Choroid plexus epithelial cell (primary cell): ENCODE data around the gene TOR4A.

Experiments used
- DNase-seq: peaks from one replicate; pipeline ENCODE4 v3.0.0-alpha.2; 2010; ENCODE audit warnings: low read depth
- H3K4me3 ChIP-seq: 2 replicates; pipeline ENCODE4 v1.5.1; 2011; ENCODE audit warnings: low read depth, mild to moderate bottlenecking, control low read depth, low read length, moderate library complexity
- TF ChIP-seq, protein P1 (sequence below): conservative IDR thresholded peaks from 2 replicates; pipeline ENCODE4 v1.5.1; 2011; ENCODE audit warnings: low read depth, mild to moderate bottlenecking, control low read depth, inconsistent platforms, low read length, moderate library complexity

Gene TOR4A

DNA sequence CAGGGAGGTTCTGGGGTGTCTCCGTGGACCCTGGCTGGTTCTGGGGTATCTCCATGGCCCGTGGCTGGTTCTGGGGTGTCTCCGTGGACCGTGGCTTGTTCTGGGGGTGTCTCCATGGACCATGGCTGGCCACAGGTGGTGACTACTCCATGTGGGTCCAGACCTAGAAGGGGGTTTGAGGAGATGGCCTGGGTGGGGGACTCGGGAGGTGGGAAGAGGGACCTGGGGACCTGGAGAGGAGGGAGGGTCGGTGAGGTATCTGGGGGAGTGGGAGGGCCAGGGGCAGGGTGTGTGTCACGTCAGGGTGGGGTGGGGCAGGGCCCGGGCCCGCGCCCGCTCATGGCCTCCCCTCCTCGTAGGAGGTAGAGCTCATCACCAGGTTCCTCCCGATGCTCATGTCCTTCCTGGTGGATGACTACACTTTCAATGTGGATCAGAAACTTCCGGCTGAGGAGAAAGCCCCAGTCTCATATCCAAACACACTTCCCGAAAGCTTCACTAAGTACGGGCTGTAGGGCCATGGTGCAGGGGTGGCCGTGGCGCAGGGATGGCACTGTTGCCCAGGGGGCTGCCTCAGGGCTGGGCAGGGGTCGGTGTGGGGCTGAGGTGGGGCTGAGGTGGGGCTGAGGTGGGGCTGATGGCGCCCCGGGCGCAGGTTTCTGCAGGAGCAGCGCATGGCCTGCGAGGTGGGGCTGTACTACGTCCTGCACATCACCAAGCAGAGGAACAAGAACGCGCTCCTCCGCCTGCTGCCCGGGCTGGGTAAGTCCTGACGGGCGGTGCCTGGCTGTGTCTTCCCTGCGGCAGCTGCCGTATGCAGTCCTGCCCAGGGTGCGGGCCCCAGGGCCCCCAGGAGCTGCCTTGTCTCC is 10.7 kb upstream of the TOR4A start:
- no peak overlapping the region for H3K4me3 ChIP-seq
- TF ChIP-seq, protein P1, sequence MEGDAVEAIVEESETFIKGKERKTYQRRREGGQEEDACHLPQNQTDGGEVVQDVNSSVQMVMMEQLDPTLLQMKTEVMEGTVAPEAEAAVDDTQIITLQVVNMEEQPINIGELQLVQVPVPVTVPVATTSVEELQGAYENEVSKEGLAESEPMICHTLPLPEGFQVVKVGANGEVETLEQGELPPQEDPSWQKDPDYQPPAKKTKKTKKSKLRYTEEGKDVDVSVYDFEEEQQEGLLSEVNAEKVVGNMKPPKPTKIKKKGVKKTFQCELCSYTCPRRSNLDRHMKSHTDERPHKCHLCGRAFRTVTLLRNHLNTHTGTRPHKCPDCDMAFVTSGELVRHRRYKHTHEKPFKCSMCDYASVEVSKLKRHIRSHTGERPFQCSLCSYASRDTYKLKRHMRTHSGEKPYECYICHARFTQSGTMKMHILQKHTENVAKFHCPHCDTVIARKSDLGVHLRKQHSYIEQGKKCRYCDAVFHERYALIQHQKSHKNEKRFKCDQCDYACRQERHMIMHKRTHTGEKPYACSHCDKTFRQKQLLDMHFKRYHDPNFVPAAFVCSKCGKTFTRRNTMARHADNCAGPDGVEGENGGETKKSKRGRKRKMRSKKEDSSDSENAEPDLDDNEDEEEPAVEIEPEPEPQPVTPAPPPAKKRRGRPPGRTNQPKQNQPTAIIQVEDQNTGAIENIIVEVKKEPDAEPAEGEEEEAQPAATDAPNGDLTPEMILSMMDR, result no peak
- no peak for DNase-seq

DNA sequence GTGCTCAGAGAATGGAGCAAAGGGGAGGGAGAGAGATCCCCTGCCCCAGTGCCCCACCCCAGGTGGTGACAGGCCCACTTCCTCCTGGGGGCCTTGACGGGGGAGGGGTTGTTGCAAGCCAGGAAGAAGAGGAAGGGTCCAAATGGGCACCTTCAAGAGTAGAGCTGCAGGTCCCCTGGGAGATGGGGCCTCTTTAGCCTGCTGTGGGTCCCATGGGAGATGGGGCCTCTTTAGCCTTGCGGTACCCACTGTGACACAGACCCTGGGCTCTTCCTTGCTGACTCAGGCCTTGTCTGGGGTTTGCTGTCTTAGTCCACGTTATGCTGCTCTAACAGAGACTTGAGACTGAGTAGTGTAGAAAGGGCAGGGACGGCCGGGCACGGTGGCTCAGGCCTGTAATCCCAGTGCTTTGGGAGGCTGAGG is 9.6 kb upstream of the TOR4A start:
- TF ChIP-seq, protein P1, result no peak
- no peak overlapping the region for H3K4me3 ChIP-seq
- DNase-seq, result no peak

DNA sequence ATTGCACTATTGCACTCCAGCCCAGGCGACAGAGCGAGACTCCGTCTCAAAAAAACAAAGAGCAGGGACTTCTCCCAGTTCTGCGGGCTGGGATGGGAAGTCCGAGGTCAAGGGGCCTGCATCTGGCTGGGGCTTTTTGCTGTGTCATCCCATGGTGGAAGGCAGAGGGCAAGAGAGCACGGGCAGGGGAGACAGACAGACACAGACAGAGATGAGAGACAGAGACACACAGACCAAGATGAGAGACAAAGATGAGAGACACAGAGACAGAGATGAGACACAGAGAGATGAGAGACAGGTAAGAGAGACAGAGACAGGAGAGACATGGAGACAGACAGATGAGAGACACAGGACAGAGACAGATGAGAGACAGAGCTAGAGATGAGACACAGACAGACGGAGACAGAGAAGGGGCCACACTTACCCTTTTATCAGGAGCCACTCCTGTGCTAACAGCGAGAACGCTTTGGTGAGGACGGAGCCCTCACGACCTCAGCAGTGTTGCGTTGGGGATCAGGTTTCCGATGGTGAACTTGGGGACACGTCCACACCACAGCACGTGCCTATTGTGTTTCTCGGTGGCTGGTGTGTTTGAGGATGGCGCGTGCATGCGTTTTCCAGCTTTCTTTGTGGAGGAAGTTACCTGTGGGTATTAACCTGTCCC is 8.9 kb upstream of the TOR4A start:
- peak; percentile 46 for DNase-seq
- no peak overlapping the region for H3K4me3 ChIP-seq
- TF ChIP-seq, protein P1, result no peak

DNA sequence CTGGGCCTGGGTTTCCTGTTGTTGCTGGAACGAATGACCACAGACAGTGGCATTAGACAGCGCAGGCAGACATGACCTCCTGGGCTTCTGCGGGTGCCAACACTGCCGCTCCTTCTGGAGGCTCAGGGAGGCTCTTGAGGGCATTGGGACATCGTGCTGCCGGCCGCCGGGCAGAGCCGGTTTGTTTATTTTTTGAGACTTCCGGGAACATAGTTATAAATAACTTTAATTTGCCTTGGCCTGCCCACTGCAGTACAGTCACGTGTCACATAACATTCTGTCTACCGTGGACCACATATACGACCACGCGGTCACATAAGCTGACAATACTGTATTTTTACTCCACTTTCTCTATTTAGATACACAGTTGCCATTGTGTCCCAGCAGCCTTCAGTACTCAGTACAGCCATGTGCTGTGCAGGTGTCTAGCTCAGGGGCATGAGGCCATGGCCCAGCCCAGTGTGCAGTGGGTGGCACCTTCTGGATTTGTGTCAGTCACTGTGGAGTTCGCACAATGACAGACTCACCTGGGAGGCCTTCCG is 8.2 kb upstream of the TOR4A start:
- no peak overlapping the region for H3K4me3 ChIP-seq
- TF ChIP-seq, protein P1, result no peak
- peak; percentile 62 for DNase-seq

DNA sequence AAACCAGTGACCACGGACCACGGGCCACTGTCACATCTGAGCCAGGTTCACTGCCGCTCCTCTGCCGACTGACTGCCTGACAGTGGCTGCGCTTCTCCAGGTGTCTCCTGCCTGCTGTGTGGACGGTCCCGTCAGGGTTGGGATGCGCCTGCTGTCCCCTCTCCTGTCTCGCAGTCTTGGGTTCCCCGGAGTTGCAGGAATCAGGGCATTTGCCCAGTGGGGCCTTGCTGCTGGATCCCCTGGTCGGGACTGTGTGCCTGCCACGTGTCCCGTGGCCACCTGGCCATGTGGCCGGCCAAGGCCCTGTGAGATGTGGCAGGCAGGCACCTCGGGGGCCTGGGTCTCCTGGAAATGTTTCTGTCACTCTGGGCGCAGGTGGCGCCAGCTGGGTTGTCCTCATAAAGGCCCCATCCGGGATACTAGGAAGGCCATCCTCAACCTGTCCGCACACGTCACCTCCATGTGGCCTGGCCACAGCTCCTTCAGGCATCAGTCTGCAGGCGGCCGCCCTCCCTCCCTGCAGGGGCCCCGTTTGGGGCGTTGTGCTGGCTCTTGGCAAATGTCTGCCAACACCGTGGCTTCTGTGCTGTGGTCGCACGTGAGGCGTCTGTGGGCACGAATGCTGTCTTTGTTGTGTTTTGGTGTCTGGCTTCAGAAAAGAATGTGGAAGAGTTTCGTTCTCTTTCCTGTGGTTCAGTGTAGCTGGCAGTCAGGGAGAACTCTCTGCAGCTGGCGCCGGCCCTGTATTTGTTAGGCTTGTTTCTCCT is 6.4 kb upstream of the TOR4A start:
- no peak for DNase-seq
- TF ChIP-seq, protein P1, result no peak
- H3K4me3 ChIP-seq, result no peak overlapping the region

DNA sequence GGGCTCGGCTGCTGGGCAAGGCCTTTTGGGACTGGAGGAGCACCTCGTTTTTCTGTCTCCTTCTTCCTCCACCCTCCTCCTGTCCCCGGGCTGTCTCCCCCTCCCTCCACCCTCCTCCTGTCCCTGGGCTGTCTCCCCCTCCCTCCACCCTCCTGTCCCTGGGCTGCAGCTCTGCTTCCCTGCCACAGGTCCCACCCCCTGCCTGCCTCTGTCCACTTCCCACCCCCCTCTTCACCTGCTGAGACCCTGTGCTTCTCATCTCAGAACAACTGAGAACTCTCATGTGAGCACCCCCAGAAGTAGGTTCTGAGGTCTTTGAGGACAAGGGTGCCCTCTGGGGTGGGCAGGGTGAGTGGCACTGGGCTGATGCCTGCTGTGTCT is 5.8 kb upstream of the TOR4A start:
- DNase-seq, result no peak
- no peak overlapping the region for H3K4me3 ChIP-seq

More for the DNA sequence above, 5.8 kb upstream of the TOR4A start:
- TF ChIP-seq, protein P1, result no peak
